Neural cell (in vitro differentiated cells): ENCODE measurements around the gene ERAL1.
A peak's percentile ranks its signal among the peaks of the same experiment; 100 is the strongest.

ENCODE experiments used
- CTCF ChIP-seq: fragments of 450-650 bp; IDR thresholded peaks from 2 replicates; pipeline ENCODE4 v1.5.1; 2014; ENCODE audit warnings: antibody characterized with exemption, mild to moderate bottlenecking, moderate library complexity; ENCODE audit not compliant: poor library complexity, severe bottlenecking
- EP300 ChIP-seq: fragments of 450-650 bp; conservative IDR thresholded peaks from 2 replicates; pipeline ENCODE4 v1.6.1; 2014; ENCODE audit warnings: antibody characterized with exemption, mild to moderate bottlenecking, moderate library complexity; ENCODE audit not compliant: poor library complexity, severe bottlenecking
- EZH2 ChIP-seq: fragments of 200-600, 300-800 bp; shearing (Covaris generic), sonication (generic); IDR thresholded peaks from 2 replicates; pipeline ENCODE4 v1.6.1; 2014; ENCODE audit warnings: antibody characterized with exemption, low read length, borderline replicate concordance, mild to moderate bottlenecking; ENCODE audit not compliant: insufficient read depth, poor library complexity, severe bottlenecking
- POLR2AphosphoS5 ChIP-seq: IDR thresholded peaks from 2 replicates; pipeline ENCODE4 v1.6.1; 2012
- RAD21 ChIP-seq: fragments of 450-650 bp; conservative IDR thresholded peaks from 2 replicates; pipeline ENCODE4 v1.6.1; 2014; ENCODE audit warnings: antibody characterized with exemption, mild to moderate bottlenecking, moderate library complexity
- SMC3 ChIP-seq: fragments of 450-650 bp; conservative IDR thresholded peaks from 2 replicates; pipeline ENCODE4 v1.6.1; 2014; ENCODE audit warnings: antibody characterized with exemption, mild to moderate bottlenecking, moderate library complexity; ENCODE audit not compliant: poor library complexity

- TF ChIP-seq CTCF (no peak), EP300 (no peak), POLR2AphosphoS5 (peak; percentile 20), EZH2 (no peak), RAD21 (no peak), SMC3 (no peak)
These were observed 42.0 kb upstream of the ERAL1 start for GRCh38 chr17:28812748-28813377.
